SK-N-MC (cell line): Measurements from ENCODE around the gene NCBP2.

Source experiments
- DNase-seq: peaks from one replicate; pipeline ENCODE4 v3.0.0-alpha.2; 2011; ENCODE audit warnings: low read depth, low spot score
- H3K27ac ChIP-seq: fragments of 200-600 bp; sonication (generic); 2 replicates; pipeline ENCODE4 v1.5.1; 2016; ENCODE audit warnings: mixed run types
- H3K36me3 ChIP-seq: fragments of 200-600 bp; sonication (generic); 2 replicates; pipeline ENCODE4 v1.6.1; 2017; ENCODE audit warnings: antibody characterized with exemption, low read length, mixed read lengths; ENCODE audit not compliant: insufficient read depth
- H3K4me3 ChIP-seq: fragments of 200-600 bp; sonication (generic); 2 replicates; pipeline ENCODE4 v1.5.1; 2016
- H3K9ac ChIP-seq: fragments of 200-600 bp; sonication (generic); 2 replicates; pipeline ENCODE4 v1.8.0; 2017; ENCODE audit warnings: mixed run types, mixed read lengths; ENCODE audit not compliant: insufficient read length
- H3K9me3 ChIP-seq: fragments of 200-600 bp; sonication (generic); 2 replicates; pipeline ENCODE4 v1.6.1; 2017; ENCODE audit warnings: low read depth, mild to moderate bottlenecking, antibody characterized with exemption, low read length, moderate library complexity, mixed read lengths
- EZH2 ChIP-seq: fragments of 200-600 bp; sonication (generic); IDR thresholded peaks from one replicate; pipeline ENCODE4 v1.6.1; 2017; ENCODE audit warnings: antibody characterized with exemption
- FOXP2 ChIP-seq: optimal IDR thresholded peaks from 2 replicates; pipeline ENCODE3; 2011; ENCODE audit warnings: mild to moderate bottlenecking, moderate library complexity; ENCODE audit not compliant: insufficient read depth; ENCODE audit errors: extremely low read length, control extremely low read depth
- POLR2AphosphoS5 ChIP-seq: IDR thresholded peaks from 2 replicates; pipeline ENCODE4 v1.6.1; 2012; ENCODE audit warnings: mild to moderate bottlenecking, low read depth, low read length, borderline replicate concordance

NCBP2 gene

GRCh38 chr3:196886144-196886543, 56.2 kb downstream of the NCBP2 start:
- TF ChIP-seq EZH2, result no peak
- no peak for TF ChIP-seq POLR2AphosphoS5
- TF ChIP-seq FOXP2, result no peak
- DNase-seq, result no peak
- Histone ChIP-seq H3K4me3 (no peak overlapping the region), H3K36me3 (peaks cover 20% of the 10 kb centered on the region), H3K27ac (peak overlapping the region; percentile 15; the same call in 1 of the 2 replicates), H3K9ac (no peak overlapping the region), H3K9me3 (no peaks in the 10 kb centered on the region)
